SK-N-SH treated with all-trans-retinoic acid at 6 μM for 48 hours (cell line): ENCODE measurements around the gene TRAPPC2L.

ENCODE experiments used
- CSDC2 ChIP-seq: fragments of 250-450 bp; sonication (Bioruptor Pico); IDR thresholded peaks from 2 replicates; pipeline ENCODE4 v1.5.0; 2020; ENCODE audit warnings: mild to moderate bottlenecking, moderate library complexity
- ISL1 ChIP-seq: fragments of 250-450 bp; sonication (Bioruptor Pico); IDR thresholded peaks from 2 replicates; pipeline ENCODE4 v2.1.2; 2022; ENCODE audit warnings: mild to moderate bottlenecking, moderate library complexity
- OSR1 ChIP-seq: fragments of 250-450 bp; sonication (Bioruptor Pico); IDR thresholded peaks from 2 replicates; pipeline ENCODE4 v1.8.0; 2022; ENCODE audit warnings: moderate library complexity, mild to moderate bottlenecking, inconsistent platforms
- PATZ1 ChIP-seq: fragments of 250-450 bp; sonication (Bioruptor Pico); IDR thresholded peaks from 2 replicates; pipeline ENCODE4 v1.8.0; 2020; ENCODE audit warnings: mild to moderate bottlenecking, moderate library complexity, borderline replicate concordance
- RARB ChIP-seq: fragments of 250-450 bp; sonication (Bioruptor Pico); IDR thresholded peaks from 2 replicates; pipeline ENCODE4 v1.8.0; 2021; ENCODE audit warnings: mild to moderate bottlenecking, moderate library complexity
- ZFP3 ChIP-seq: fragments of 250-450 bp; sonication (Bioruptor Pico); IDR thresholded peaks from 2 replicates; pipeline ENCODE4 v1.5.0; 2020; ENCODE audit warnings: mild to moderate bottlenecking, moderate library complexity

- TF ChIP-seq RARB (CRISPR knock-in tag) (no peak), PATZ1 (CRISPR knock-in tag) (no peak), OSR1 (no peak), ZFP3 (CRISPR knock-in tag) (no peak), ISL1 (CRISPR knock-in tag) (no peak), CSDC2 (no peak)
Measured at GRCh38 chr16:88822281-88823040, 34.5 kb upstream of the TRAPPC2L start.
